Right lung (tissue), 5 donors: Measurements from ENCODE around the gene RAD54L. TPM values are rescaled to one million over a fixed set of nuclear protein-coding genes. Genes with fewer than 3 reads are reported as not detected.
"Not testable (repeated sequence)": the region's sequence is repeated elsewhere in the genome, so short reads cannot be mapped to it uniquely, and the experiment has no call there.

Source experiments
- DNase-seq, 2 donors: peaks; one replicate each; pipeline ENCODE4 v3.0.0-alpha.2; 2013
- polyA plus RNA-seq, 5 donors: library from polyadenylated mRNA; unstranded; fragments of 120-200 nt; gene quantifications; one replicate each; pipeline versions ENCODE4 v1.2.1 to v1.2.3, GENCODE V29; 2013; ENCODE audit warnings: inconsistent platforms in 1 of 5, low replicate concordance in 1 of 5; ENCODE audit not compliant: insufficient read length in 5 of 5, insufficient read depth in 1 of 5

RAD54L gene
- polyA plus RNA-seq, 5 donors, result 6.2 to 15.6 (median 12.9) TPM

DNA sequence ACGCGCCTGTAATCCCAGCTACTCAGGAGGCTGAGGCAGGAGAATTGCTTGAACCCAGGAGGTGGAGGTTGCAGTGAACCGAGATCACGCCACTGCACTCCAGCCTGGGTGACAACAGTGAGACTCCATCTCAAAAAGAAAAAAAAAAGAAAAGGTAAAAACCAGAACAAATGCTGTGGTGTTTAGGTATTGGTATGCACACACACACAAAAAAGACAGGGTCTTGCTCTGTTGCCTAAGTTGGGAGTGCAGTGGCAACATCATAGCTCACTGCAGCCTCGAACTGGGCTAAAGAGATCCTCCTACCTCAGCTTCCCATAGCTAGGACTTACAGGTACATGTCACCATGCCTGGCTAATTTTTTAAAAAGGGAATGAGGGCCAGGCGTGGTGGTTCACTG, 71.7 kb downstream of the RAD54L start:
- DNase-seq, result not testable (repeated sequence)

DNA sequence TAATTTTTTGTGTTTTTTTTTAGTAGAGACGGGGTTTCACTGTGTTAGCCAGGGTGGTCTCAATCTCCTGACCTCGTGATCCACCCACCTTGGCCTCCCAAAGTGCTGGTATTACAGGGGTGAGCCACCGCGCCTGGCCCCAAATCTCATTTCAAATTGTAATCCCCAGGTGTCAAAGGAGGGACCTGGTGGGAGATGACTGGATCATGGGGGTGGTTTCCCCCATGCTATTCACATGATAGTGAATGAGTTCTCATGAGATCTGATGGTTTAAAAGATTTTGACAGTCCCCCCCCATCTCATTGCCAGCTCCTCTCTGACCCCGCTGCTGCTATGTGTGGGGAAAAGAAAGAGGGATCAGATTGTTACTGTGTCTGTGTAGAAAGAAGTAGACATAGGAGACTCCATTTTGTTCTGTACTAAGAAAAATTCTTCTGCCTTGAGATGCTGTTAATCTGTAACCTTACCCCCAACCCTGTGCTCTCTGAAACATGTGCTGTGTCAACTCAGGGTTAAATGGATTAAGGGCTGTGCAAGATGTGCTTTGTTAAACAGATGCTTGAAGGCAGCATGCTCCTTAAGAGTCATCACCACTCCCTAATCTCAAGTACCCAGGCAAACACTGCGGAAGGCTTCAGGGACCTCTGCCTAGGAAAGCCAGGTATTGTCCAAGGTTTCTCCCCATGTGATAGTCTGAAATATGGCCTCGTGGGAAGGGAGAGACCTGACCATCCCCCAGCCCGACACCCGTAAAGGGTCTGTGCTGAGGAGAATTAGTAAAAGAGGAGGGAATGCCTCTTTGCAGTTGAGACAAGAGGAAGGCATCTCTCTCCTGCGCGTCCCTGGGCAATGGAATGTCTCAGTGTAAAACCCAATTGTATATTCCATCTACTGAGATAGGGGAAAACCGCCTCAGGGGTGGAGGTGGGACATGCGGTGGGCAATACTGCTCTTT, 72.7 kb downstream of the RAD54L start:
- DNase-seq, result not testable (repeated sequence)

DNA sequence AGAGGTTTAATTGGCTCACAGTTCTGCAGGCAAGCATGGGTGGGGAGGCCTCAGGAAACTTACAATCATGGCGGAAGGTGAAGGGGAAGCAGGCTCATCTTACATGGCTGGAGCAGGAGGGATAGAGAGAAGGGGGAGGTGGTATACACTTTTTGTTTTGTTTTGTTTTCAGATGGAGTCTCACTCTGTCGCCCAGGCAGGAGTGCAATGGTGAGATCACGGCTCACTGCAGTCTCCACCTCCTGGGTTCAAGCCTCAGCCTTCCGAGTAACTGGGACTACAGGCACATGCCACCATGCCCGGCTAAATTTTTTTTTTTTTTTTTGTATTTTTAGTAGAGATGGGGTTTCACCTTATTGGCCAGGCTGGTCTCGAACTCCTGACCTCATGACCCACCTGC, 74.6 kb downstream of the RAD54L start:
- not testable (repeated sequence) for DNase-seq

DNA sequence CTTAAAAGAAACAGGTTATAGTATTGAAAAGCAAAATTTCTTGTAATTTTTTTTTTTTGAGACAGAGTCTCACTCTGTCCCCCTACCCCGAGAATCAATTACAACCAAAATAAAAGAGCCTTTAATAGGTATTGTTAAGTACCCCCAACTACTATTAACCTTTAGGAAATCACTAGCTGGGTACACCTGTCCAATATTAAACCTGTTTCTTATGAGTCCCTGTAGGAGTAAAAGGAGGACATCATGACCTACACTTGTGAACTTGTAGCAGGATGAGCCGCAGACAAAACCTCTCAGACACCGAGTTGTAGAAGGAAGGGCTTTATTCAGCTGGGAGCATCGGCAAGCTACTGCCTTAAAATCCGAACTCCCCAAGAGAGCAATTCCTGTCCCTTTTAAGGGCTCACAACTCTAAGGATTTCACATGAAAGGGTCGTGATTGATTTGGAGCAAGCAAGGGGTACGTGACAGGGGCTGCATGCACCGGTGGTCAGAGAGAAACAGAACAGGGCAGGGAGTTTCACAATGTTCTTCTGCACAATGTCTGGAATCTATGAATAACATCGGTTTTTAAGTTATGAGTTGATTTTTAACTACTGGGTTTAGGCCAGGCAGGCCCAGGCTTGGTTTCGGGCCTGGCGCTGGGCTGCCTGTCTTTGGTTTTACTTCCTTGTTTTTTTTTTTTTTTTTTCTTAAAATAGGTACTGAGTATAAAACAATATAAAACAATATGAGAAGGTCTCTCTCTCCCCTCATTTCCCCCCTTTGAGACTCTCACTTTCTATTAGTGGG, 77.9 kb downstream of the RAD54L start:
- DNase-seq, result not testable (repeated sequence)

Other genes starting within 250 kb of the RAD54L start
- gene PIK3R3, start 115.1 kb upstream of the RAD54L start, polyA plus RNA-seq, result 10 to 100 TPM; 16.4 to 35.7 (median 22.5) TPM
- gene TSPAN1, start 72.7 kb upstream of the RAD54L start, polyA plus RNA-seq, result 10 to 100 TPM in 2 of 5 donors, 1 to 10 TPM in 3; 2.0 to 15.0 (median 8.9) TPM
- not detected for gene P3R3URF, start 71.3 kb upstream of the RAD54L start, polyA plus RNA-seq
- gene POMGNT1, start 49.3 kb upstream of the RAD54L start, polyA plus RNA-seq, result 10 to 100 TPM; 57.1 to 80.9 (median 74.9) TPM
- 1 to 10 TPM in 3 of 5 donors, under 1 TPM in 2; 0.79 to 1.3 (median 1.2) TPM for gene LURAP1, start 44.4 kb upstream of the RAD54L start, polyA plus RNA-seq
- gene LRRC41, start 55.9 kb downstream of the RAD54L start, polyA plus RNA-seq, result 10 to 100 TPM; 66.0 to 85.9 (median 84.0) TPM
- gene UQCRH, start 55.9 kb downstream of the RAD54L start, polyA plus RNA-seq, result 100 to 1,000 TPM; 304 to 405 (median 324) TPM
- gene NSUN4, start 93.0 kb downstream of the RAD54L start, polyA plus RNA-seq, result 10 to 100 TPM; 20.6 to 25.0 (median 21.9) TPM
- gene FAAH, start 146.6 kb downstream of the RAD54L start, polyA plus RNA-seq, result 10 to 100 TPM; 14.9 to 24.7 (median 21.4) TPM
- under 1 TPM in 3 of 5 donors, not detected in 2; 0.04 to 0.06 (median 0.05) TPM for gene DMBX1, start 242.1 kb downstream of the RAD54L start, polyA plus RNA-seq